Keratinocyte (primary cell): Measurements from ENCODE around the gene ANKRD27. TPM values are rescaled to one million over a fixed set of nuclear protein-coding genes. Genes with fewer than 3 reads are reported as not detected.

Experiments used
- DNase-seq: peaks from one replicate; pipeline ENCODE4 v3.0.0-alpha.2; 2011; ENCODE audit warnings: low read depth, missing footprints, low spot score
- FAIRE-seq: peaks from 2 replicates; lab custom pipeline; 2011; peaks lifted over from hg19 to GRCh38; lab: Jason Lieb, UNC
- H2AFZ ChIP-seq: 2 replicates; pipeline ENCODE4 v1.6.0; 2012; ENCODE audit warnings: low read length, control low read depth, inconsistent platforms; ENCODE audit not compliant: control insufficient read depth
- H3K27ac ChIP-seq: 2 replicates; pipeline ENCODE4 v1.5.1; 2011; ENCODE audit warnings: low read length; ENCODE audit not compliant: control insufficient read depth, insufficient read depth
- H3K27me3 ChIP-seq: 3 replicates; pipeline ENCODE4 v1.6.0; 2011; ENCODE audit warnings: low read length; ENCODE audit not compliant: control insufficient read depth, insufficient read depth; ENCODE audit errors: extremely low read depth
- H3K36me3 ChIP-seq, 2 experiments: 2 replicates in 1 of 2; 3 replicates in 1 of 2; pipeline ENCODE4 v1.5.1; 2011; ENCODE audit warnings: low read length in 2 of 2, mild to moderate bottlenecking in 1 of 2; ENCODE audit not compliant: control insufficient read depth in 2 of 2, insufficient read depth in 2 of 2; ENCODE audit errors: extremely low read depth in 1 of 2
- H3K4me1 ChIP-seq: 3 replicates; pipeline ENCODE4 v1.5.1; 2011; ENCODE audit warnings: low read length; ENCODE audit not compliant: control insufficient read depth, insufficient read depth; ENCODE audit errors: extremely low read depth
- H3K4me2 ChIP-seq: 3 replicates; pipeline ENCODE4 v1.6.0; 2011; ENCODE audit warnings: low read depth, low read length; ENCODE audit not compliant: control insufficient read depth, insufficient read depth; ENCODE audit errors: extremely low read depth
- H3K4me3 ChIP-seq, 3 experiments: fragments of 200-600 bp in 1 of 3; sonication (generic) in 1 of 3; 2 replicates in 2 of 3; 3 replicates in 1 of 3; pipeline ENCODE4 v1.5.1; 2011 to 2016; ENCODE audit warnings: low read length in 3 of 3, mild to moderate bottlenecking in 3 of 3, control low read depth in 2 of 3, inconsistent platforms in 1 of 3, low read depth in 1 of 3, mixed read lengths in 1 of 3, mixed run types in 1 of 3, moderate library complexity in 1 of 3; ENCODE audit not compliant: control insufficient read depth in 2 of 3, insufficient read depth in 2 of 3; ENCODE audit errors: extremely low read depth in 1 of 3
- H3K79me2 ChIP-seq: 2 replicates; pipeline ENCODE4 v1.6.0; 2012; ENCODE audit warnings: low read length; ENCODE audit not compliant: control insufficient read depth, insufficient read depth
- H3K9ac ChIP-seq: 3 replicates; pipeline ENCODE4 v1.6.0; 2011; ENCODE audit warnings: low read length; ENCODE audit not compliant: control insufficient read depth, insufficient read depth; ENCODE audit errors: extremely low read depth
- H3K9me1 ChIP-seq: 3 replicates; pipeline ENCODE4 v1.6.0; 2011; ENCODE audit warnings: low read length; ENCODE audit not compliant: control insufficient read depth, insufficient read depth; ENCODE audit errors: extremely low read depth
- H3K9me3 ChIP-seq: 2 replicates; pipeline ENCODE4 v1.5.1; 2012; ENCODE audit warnings: low read depth, low read length; ENCODE audit not compliant: control insufficient read depth
- H4K20me1 ChIP-seq: 3 replicates; pipeline ENCODE4 v1.6.0; 2011; ENCODE audit warnings: low read length; ENCODE audit not compliant: control insufficient read depth, insufficient read depth; ENCODE audit errors: extremely low read depth
- EZH2 ChIP-seq: IDR thresholded peaks from one replicate; pipeline ENCODE4 v1.6.1; 2012; ENCODE audit warnings: inconsistent platforms, mild to moderate bottlenecking, low read length, moderate library complexity
- dilution Hi-C: fragments of 300-500 bp; cut with MboI; formaldehyde crosslinking; loops from one replicate; pipeline ENCODE4 v1.7.0; 2020; ENCODE audit warnings: low sequenced_read_pairs; ENCODE audit not compliant: extremely low pct_ligation_motif_present
- polyA plus RNA-seq, 5 experiments: library from polyadenylated mRNA; depleted of rRNA in 3 of 5; stranded (reverse) in 3 of 5; stranded (forward) in 1 of 5; unstranded in 1 of 5; fragments of >200 nt; gene quantifications; 1 replicate in 1 of 5; 2 replicates in 3 of 5; 3 replicates in 1 of 5; pipeline versions ENCODE4 v1.2.1 to v1.2.3, GENCODE V29; 2011 to 2012; ENCODE audit warnings: missing spikeins in 2 of 5, low read depth in 1 of 5, low replicate concordance in 1 of 5
- TF ChIP-seq, protein P1 (sequence below), 3 experiments: IDR thresholded peaks in 1 of 3; conservative IDR thresholded peaks in 1 of 3; optimal IDR thresholded peaks in 1 of 3; 2 replicates in 2 of 3; 3 replicates in 1 of 3; pipeline versions ENCODE3 to v1.5.1; 2011; ENCODE audit warnings: low read length in 3 of 3, mild to moderate bottlenecking in 3 of 3, moderate library complexity in 2 of 3, control low read depth in 1 of 3, inconsistent platforms in 1 of 3; ENCODE audit not compliant: insufficient read depth in 2 of 3; ENCODE audit errors: extremely low read depth in 1 of 3

ANKRD27 gene
- polyA plus RNA-seq, 1 donor (not counting 4 experiments of a cell fraction or from before 2014, with no cell fraction given), result 34.5 TPM

- no peaks in the 10 kb centered on the region for H3K27me3 ChIP-seq
- no peaks in the 10 kb centered on the region for H3K79me2 ChIP-seq
- H3K9me1 ChIP-seq, result no peaks in the 10 kb centered on the region
- no peak overlapping the region for H3K4me2 ChIP-seq
- H3K9me3 ChIP-seq, result no peaks in the 10 kb centered on the region
- H3K36me3 ChIP-seq, result peaks cover 12 to 30% of the 10 kb centered on the region in 2 experiments
- H3K27ac ChIP-seq, result no peak overlapping the region
- H3K9ac ChIP-seq, result no peak overlapping the region
- DNase-seq (no peak), FAIRE-seq (no peak)
- no peaks in the 10 kb centered on the region for H3K4me1 ChIP-seq
- H4K20me1 ChIP-seq, result no peaks in the 10 kb centered on the region
- no peak overlapping the region for H3K4me3 ChIP-seq
- no peak for TF ChIP-seq EZH2
- TF ChIP-seq, protein P1, sequence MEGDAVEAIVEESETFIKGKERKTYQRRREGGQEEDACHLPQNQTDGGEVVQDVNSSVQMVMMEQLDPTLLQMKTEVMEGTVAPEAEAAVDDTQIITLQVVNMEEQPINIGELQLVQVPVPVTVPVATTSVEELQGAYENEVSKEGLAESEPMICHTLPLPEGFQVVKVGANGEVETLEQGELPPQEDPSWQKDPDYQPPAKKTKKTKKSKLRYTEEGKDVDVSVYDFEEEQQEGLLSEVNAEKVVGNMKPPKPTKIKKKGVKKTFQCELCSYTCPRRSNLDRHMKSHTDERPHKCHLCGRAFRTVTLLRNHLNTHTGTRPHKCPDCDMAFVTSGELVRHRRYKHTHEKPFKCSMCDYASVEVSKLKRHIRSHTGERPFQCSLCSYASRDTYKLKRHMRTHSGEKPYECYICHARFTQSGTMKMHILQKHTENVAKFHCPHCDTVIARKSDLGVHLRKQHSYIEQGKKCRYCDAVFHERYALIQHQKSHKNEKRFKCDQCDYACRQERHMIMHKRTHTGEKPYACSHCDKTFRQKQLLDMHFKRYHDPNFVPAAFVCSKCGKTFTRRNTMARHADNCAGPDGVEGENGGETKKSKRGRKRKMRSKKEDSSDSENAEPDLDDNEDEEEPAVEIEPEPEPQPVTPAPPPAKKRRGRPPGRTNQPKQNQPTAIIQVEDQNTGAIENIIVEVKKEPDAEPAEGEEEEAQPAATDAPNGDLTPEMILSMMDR (optimal IDR thresholded peaks at IDR 0.05 in 1 of 3, IDR thresholded peaks at IDR 0.05 in 1 of 3, conservative IDR thresholded peaks at IDR 0.05 in 1 of 3; ENCODE audit: extremely low read depth in 1 of 3, insufficient read depth in 2 of 3, low read length in 3 of 3), result no peak
- no peak overlapping the region for H2AFZ ChIP-seq
- dilution Hi-C loops, result no loop called here
Measured at GRCh38 chr19:32605544-32605943, 69.4 kb downstream of the ANKRD27 start.

DNA sequence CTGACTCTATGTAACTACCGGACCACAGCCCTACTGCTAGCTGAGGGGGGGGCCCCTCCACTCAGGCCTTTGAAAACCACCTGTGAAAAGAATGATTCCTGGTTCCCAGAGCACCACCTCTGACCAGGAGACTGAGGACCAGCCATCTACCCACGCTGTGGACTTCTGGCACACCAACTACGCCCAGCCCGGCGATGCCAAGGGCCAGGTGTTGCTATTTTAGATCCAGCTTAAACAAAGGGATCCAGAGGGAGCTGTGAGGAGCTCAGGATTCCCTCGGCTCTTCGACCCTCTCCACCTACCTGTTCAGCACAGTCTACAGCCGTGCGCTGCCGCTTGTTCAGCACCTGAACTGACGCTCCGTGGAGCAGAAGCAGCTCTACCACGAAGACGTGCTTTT is 71.0 kb downstream of the ANKRD27 start:
- Histone ChIP-seq H3K27ac (no peak overlapping the region), H3K79me2 (no peaks in the 10 kb centered on the region), H4K20me1 (no peaks in the 10 kb centered on the region), H3K4me1 (no peaks in the 10 kb centered on the region), H3K9me3 (no peaks in the 10 kb centered on the region), H3K4me3 (no peak overlapping the region), H3K9me1 (no peaks in the 10 kb centered on the region), H3K4me2 (no peak overlapping the region), H3K9ac (no peak overlapping the region), H3K27me3 (no peaks in the 10 kb centered on the region), H2AFZ (no peak overlapping the region), H3K36me3 (peaks cover 15 to 31% of the 10 kb centered on the region in 2 experiments)
- DNase-seq (no peak), FAIRE-seq (no peak)
- dilution Hi-C loops, result no loop called here
- TF ChIP-seq, protein P1 (optimal IDR thresholded peaks at IDR 0.05 in 1 of 3, IDR thresholded peaks at IDR 0.05 in 1 of 3, conservative IDR thresholded peaks at IDR 0.05 in 1 of 3; ENCODE audit: extremely low read depth in 1 of 3, insufficient read depth in 2 of 3, low read length in 3 of 3), result no peak
- no peak for TF ChIP-seq EZH2
